GM06990 (cell line): ENCODE measurements around the gene SMTNL2.
A peak's percentile ranks its signal among the peaks of the same experiment; 100 is the strongest.

ENCODE experiments used
- DNase-seq: peaks from one replicate; pipeline ENCODE4 v3.0.0-alpha.2; 2011; ENCODE audit not compliant: insufficient read length; ENCODE audit errors: extremely low read depth
- H3K27me3 ChIP-seq: replicated peaks from 2 replicates; pipeline ENCODE4 v1.6.0; 2011; ENCODE audit warnings: low read length; ENCODE audit not compliant: control insufficient read depth, insufficient read depth
- H3K36me3 ChIP-seq: 2 replicates; pipeline ENCODE4 v1.5.1; 2011; ENCODE audit warnings: low read length; ENCODE audit not compliant: control insufficient read depth, insufficient read depth
- H3K4me3 ChIP-seq: replicated peaks from 2 replicates; pipeline ENCODE4 v1.5.1; 2011; ENCODE audit warnings: low read depth, mild to moderate bottlenecking, control low read depth, low read length
- CTCF ChIP-seq: IDR thresholded peaks from 2 replicates; pipeline ENCODE4 v1.5.1; 2011; ENCODE audit warnings: low read length, control low read depth, mild to moderate bottlenecking, inconsistent platforms; ENCODE audit not compliant: insufficient read depth, poor library complexity, severe bottlenecking

Gene SMTNL2

GRCh38 chr17:4584101-4584916, at the start of gene SMTNL2:
Gene SMTNL2 (plus strand): TSS chr17:4584529. CDS start chr17:4584606, 77 bp downstream.
- DNase-seq, result no peak
- H3K4me3 ChIP-seq, result peak within 1 kb of the TSS; percentile 33
- no peaks in the 10 kb centered on the region for H3K36me3 ChIP-seq
- TF ChIP-seq CTCF, result no peak
- peaks cover 5% of the 10 kb centered on the region for H3K27me3 ChIP-seq

GRCh38 chr17:4534928-4535666, 49.2 kb upstream of the SMTNL2 start:
- no peak for TF ChIP-seq CTCF
- Histone ChIP-seq H3K27me3 (no peaks in the 10 kb centered on the region; the same call in 1 of the 2 replicates), H3K4me3 (no peak overlapping the region), H3K36me3 (peaks cover 15% of the 10 kb centered on the region)
- peak; percentile 27 for DNase-seq

- H3K36me3 ChIP-seq, result peaks cover 20% of the 10 kb centered on the region
These were observed 48.6 kb upstream of the SMTNL2 start for GRCh38 chr17:4535667-4536258.

GRCh38 chr17:4536259-4536741, 48.0 kb upstream of the SMTNL2 start:
- no peak for TF ChIP-seq CTCF
- DNase-seq, result peak; percentile 28
- Histone ChIP-seq H3K27me3 (no peaks in the 10 kb centered on the region), H3K36me3 (peaks cover 22% of the 10 kb centered on the region), H3K4me3 (no peak overlapping the region)

More at GRCh38 chr17:4535667-4536258, 48.6 kb upstream of the SMTNL2 start:
- DNase-seq, result peak; percentile 34
- no peak for TF ChIP-seq CTCF
- Histone ChIP-seq H3K4me3 (no peak overlapping the region), H3K27me3 (no peaks in the 10 kb centered on the region; the same call in 1 of the 2 replicates)

GRCh38 chr17:4536742-4537411, 47.5 kb upstream of the SMTNL2 start:
- TF ChIP-seq CTCF, result no peak
- no peak overlapping the region for H3K4me3 ChIP-seq
- peaks cover 28% of the 10 kb centered on the region for H3K36me3 ChIP-seq
- no peaks in the 10 kb centered on the region for H3K27me3 ChIP-seq
- peak; percentile 22 for DNase-seq
